Measurements from ENCODE around the gene CHPF.

Gene CHPF

GRCh38 chr2:219565130-219566080 lies 21.8 kb upstream of the CHPF start (continued):
- TF ChIP-seq ZBTB1 (tag by site-specific recombination; IDR thresholded peaks at IDR 0.05) = no peak

DNA sequence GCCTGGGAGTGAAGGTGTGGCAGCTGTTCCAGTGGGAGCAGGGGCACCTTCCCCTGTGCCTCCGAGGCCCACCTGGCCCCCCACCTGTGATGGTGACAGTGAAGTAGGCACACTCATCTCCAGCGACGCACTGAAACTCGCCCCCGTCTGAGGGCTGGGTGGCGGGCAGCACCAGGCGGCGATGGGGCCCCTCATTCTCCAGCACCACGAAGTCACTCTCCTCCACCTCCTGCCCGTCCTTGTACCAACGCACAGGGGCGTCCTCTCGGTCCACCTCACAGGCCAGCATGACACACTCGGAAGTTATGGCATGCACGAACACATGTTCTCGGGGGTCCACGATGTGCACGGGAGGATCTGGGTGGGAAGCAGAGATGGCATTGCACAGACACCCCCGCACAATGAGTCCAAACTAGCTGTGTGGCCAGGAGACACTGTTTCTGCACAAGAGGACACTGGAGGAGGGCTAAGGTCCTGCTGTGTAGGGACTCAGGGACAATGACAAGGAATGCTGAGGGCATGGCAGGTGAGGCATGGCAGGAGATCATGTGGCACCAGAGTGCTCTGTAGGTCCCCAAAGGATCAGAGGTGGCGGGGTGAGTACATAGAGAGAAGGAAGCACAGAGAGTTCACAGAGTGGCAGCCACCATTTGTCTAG lies 19.8 kb upstream of the CHPF start:
- POLR2A ChIA-PET = interaction anchor here (1.2 to 3.7 kb wide), 2 partner anchors 11 to 34 kb away, joined by 5 to 25 read pairs; partner anchors contain the start of gene STK11IP
- TF ChIP-seq ZIC2 (tag by site-specific recombination; IDR thresholded peaks at IDR 0.05) = 0 out of 2 replicates have a peak, but pooled peaks have one; percentile 8
- TF ChIP-seq, protein P1, sequence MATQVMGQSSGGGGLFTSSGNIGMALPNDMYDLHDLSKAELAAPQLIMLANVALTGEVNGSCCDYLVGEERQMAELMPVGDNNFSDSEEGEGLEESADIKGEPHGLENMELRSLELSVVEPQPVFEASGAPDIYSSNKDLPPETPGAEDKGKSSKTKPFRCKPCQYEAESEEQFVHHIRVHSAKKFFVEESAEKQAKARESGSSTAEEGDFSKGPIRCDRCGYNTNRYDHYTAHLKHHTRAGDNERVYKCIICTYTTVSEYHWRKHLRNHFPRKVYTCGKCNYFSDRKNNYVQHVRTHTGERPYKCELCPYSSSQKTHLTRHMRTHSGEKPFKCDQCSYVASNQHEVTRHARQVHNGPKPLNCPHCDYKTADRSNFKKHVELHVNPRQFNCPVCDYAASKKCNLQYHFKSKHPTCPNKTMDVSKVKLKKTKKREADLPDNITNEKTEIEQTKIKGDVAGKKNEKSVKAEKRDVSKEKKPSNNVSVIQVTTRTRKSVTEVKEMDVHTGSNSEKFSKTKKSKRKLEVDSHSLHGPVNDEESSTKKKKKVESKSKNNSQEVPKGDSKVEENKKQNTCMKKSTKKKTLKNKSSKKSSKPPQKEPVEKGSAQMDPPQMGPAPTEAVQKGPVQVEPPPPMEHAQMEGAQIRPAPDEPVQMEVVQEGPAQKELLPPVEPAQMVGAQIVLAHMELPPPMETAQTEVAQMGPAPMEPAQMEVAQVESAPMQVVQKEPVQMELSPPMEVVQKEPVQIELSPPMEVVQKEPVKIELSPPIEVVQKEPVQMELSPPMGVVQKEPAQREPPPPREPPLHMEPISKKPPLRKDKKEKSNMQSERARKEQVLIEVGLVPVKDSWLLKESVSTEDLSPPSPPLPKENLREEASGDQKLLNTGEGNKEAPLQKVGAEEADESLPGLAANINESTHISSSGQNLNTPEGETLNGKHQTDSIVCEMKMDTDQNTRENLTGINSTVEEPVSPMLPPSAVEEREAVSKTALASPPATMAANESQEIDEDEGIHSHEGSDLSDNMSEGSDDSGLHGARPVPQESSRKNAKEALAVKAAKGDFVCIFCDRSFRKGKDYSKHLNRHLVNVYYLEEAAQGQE (tag by site-specific recombination; IDR thresholded peaks at IDR 0.05) = no peak
- no peaks in the 10 kb centered on the region for H3K4me1 ChIP-seq (ENCODE audit: control insufficient read depth, insufficient read depth, low read length)
- no peaks in the 10 kb centered on the region for H3K9me3 ChIP-seq (ENCODE audit: control insufficient read depth, insufficient read depth, low read depth, low read length)
- peaks cover 13 to 86% of the 10 kb centered on the region in 2 experiments; a peak in 2 of 3 replicates for H3K36me3 ChIP-seq (ENCODE audit: control insufficient read depth in 2 of 2, insufficient read depth in 1 of 2, low read length in 2 of 2)
- CTCF ChIA-PET = interaction anchor here (0.6 kb wide), 1 partner anchor 117 kb away, joined by 3 read pairs; no protein-coding TSS in a partner anchor
- no peak overlapping the region for H3K4me3 ChIP-seq (ENCODE audit: low read depth, low read length)
- no peak overlapping the region for H3K27ac ChIP-seq (ENCODE audit: extremely low read depth, low read depth, low read length)

DNA sequence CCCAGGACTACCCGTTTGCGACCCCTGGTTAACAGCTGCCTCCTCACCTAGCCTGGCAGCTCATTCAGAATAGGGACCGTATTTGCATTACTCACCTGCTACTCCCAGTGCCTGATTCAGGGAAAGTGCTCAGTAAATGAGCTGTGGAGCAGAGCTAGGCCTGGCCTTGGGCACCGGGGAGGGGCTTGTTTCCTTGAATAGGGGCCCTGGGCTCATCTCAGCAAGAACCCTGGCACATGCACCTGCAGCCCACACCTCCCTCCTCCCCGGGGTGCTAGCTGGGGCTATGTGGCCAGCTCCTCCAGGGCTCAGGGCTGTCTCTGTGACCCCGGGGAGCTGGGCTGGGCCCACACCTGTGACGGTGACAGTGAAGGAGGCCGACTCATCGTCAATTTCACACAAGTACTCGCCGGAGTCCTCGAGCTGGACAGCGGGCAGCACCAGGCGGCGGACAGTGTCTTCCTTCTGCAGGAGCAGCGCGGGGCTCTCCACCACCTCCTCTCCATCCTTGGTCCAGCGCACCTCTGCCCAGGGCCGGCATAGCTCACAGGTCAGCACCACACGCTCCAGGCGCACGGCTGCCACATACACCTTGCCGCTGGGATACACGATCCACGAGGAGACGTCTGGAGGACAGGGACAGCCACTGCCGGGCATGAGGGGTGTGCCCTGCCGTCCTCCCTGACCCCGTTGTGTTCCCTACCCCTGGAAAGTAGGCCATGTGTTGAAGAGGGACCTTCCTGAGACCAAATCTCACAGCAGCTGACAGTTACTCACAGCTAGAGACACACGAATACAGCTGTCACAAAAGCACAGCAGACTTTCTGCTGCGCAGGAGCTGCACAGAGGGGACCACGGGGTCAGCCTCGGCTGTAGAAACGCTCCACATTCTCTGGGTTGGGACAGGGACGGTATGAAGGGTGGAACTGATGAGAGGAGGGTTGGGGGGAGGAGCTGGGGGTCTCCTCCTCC lies 18.7 kb upstream of the CHPF start:
- ChIA-PET CTCF (interaction anchor here (0.6 to 1.3 kb wide), 4 partner anchors 21 to 118 kb away, joined by 3 to 5 read pairs (median 4); no protein-coding TSS in a partner anchor), POLR2A (interaction anchor here (0.9 to 3.7 kb wide), 5 partner anchors 9 to 127 kb away, joined by 3 to 25 read pairs (median 5); partner anchors contain the start of genes INHA, OBSL1 and STK11IP)
- no peaks in the 10 kb centered on the region for H3K4me1 ChIP-seq (ENCODE audit: control insufficient read depth, insufficient read depth, low read length)
- no peak for TF ChIP-seq TRIM28 (IDR thresholded peaks at IDR 0.05; ENCODE audit: borderline replicate concordance, low read length)
- no peak for TF ChIP-seq ZNF350 (tag by site-specific recombination; IDR thresholded peaks at IDR 0.05)
- TF ChIP-seq YY2 (tag by site-specific recombination; IDR thresholded peaks at IDR 0.05) = no peak
- no peak for TF ChIP-seq ZNF626 (tag by site-specific recombination; IDR thresholded peaks at IDR 0.05)
- TF ChIP-seq ZNF211 (tag by site-specific recombination; IDR thresholded peaks at IDR 0.05; ENCODE audit: low read depth) = no peak
- TF ChIP-seq ZNF624 (tag by site-specific recombination; IDR thresholded peaks at IDR 0.05) = no peak
- TF ChIP-seq, protein P1 (tag by site-specific recombination; IDR thresholded peaks at IDR 0.05) = peak; percentile 70
- peaks cover 13 to 86% of the 10 kb centered on the region in 2 experiments; a peak in 2 of 3 replicates for H3K36me3 ChIP-seq (ENCODE audit: control insufficient read depth in 2 of 2, insufficient read depth in 1 of 2, low read length in 2 of 2)
- H3K27ac ChIP-seq (ENCODE audit: extremely low read depth, low read depth, low read length) = no peak overlapping the region
- no peaks in the 10 kb centered on the region for H3K9me3 ChIP-seq (ENCODE audit: control insufficient read depth, insufficient read depth, low read depth, low read length)
- no peak overlapping the region for H3K4me3 ChIP-seq (ENCODE audit: low read depth, low read length)

All from HEK293 (cell line).